GM12875 (cell line): Measurements from ENCODE around the gene ENOX1.

ENCODE experiments used
- H3K4me3 ChIP-seq: one replicate; pipeline ENCODE4 v1.5.1; 2011; ENCODE audit warnings: low read depth, low read length, control low read depth
- TF ChIP-seq, protein P1 (sequence below): IDR thresholded peaks from 2 replicates; pipeline ENCODE4 v1.5.1; 2011; ENCODE audit warnings: low read depth, mild to moderate bottlenecking, control low read depth, inconsistent platforms, low read length, moderate library complexity, borderline replicate concordance; ENCODE audit not compliant: insufficient read depth

The ENOX1 gene

GRCh38 chr13:43389573-43389972 is 397.2 kb downstream of the ENOX1 start:
- H3K4me3 ChIP-seq: no peak overlapping the region
- TF ChIP-seq, protein P1, sequence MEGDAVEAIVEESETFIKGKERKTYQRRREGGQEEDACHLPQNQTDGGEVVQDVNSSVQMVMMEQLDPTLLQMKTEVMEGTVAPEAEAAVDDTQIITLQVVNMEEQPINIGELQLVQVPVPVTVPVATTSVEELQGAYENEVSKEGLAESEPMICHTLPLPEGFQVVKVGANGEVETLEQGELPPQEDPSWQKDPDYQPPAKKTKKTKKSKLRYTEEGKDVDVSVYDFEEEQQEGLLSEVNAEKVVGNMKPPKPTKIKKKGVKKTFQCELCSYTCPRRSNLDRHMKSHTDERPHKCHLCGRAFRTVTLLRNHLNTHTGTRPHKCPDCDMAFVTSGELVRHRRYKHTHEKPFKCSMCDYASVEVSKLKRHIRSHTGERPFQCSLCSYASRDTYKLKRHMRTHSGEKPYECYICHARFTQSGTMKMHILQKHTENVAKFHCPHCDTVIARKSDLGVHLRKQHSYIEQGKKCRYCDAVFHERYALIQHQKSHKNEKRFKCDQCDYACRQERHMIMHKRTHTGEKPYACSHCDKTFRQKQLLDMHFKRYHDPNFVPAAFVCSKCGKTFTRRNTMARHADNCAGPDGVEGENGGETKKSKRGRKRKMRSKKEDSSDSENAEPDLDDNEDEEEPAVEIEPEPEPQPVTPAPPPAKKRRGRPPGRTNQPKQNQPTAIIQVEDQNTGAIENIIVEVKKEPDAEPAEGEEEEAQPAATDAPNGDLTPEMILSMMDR: no peak

DNA sequence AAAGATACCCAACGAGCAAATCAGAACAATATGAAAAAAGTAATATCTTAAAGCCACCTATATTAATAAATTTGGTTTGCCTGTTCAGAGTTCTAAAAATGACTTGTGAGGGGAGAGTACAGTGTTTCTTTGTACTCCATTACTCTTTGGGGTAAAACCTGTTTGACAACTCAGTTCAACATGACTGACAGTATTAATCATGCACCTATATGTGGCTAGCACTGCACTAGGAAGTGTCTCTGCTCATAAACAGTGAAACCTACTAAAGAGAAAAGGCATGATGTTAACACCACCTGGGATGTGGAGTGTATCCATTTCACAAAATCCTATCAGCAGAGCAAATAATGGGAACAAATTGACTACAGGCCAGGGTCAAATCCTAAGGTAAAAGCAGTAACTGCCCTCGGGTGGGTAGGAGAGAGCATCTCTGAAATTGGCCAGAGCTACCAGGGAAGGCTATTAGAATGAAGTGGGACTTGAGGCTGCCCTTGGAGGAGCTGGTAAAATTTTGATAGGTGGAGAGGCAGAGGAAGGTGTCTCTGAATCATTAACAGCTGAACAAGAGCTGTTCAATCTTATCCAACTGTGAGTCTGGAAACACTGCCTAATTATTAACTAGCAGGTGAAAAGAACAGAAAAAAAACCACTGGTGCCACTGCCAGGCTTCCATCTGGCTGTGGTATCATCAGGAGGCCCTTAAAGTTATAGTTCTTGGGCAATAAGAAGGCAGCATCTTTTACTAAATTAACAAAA is 398.3 kb downstream of the ENOX1 start:
- no peak overlapping the region for H3K4me3 ChIP-seq
- TF ChIP-seq, protein P1: no peak

GRCh38 chr13:43387880-43388279 is 398.9 kb downstream of the ENOX1 start:
- TF ChIP-seq, protein P1: no peak

GRCh38 chr13:43383498-43384165 is 403.1 kb downstream of the ENOX1 start:
- no peak overlapping the region for H3K4me3 ChIP-seq
- TF ChIP-seq, protein P1: no peak

More at GRCh38 chr13:43387880-43388279, 398.9 kb downstream of the ENOX1 start:
- H3K4me3 ChIP-seq: no peak overlapping the region

DNA sequence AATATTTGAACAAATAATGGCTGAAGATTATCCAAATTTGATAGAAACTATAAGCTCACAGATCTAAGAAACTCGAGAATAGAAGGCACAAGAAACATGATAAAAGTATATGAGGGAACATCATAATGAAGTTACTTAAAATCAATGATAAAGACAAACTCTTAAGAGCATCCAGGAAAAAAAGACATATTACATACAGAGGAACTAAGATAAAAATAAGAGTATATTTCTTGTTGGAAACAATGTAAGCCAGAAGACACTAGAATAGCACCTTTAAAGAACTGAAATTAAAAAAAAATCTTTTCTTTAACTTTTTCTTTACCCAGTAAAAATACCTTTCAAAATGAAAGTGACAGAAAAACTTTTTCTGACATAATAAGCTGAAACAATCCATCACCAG is 407.0 kb downstream of the ENOX1 start:
- H3K4me3 ChIP-seq: no peak overlapping the region
- TF ChIP-seq, protein P1: no peak

DNA sequence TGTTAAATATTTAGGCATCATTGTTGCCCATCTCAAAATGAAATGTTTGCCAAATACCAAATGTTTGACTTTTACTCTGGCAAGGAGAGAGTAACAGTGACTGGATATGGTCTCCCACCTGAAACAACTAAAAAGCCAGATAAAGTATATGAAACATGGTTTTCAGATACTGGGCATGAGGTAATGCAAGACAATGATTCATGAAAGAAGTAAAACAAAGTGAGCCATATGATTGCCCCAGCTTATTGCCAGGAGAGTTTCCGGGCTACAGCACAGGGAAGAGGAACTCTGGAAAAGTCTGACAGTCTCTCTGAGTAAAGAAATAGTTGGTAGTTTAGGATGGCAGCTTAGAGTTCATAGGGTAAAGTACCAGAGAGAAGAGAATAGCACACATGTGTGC is 408.8 kb downstream of the ENOX1 start:
- TF ChIP-seq, protein P1: no peak
- no peak overlapping the region for H3K4me3 ChIP-seq

- no peak overlapping the region for H3K4me3 ChIP-seq
- TF ChIP-seq, protein P1: no peak
These were observed 409.6 kb downstream of the ENOX1 start for GRCh38 chr13:43377149-43377548.
